DOHH2 (cell line): Measurements from ENCODE around the gene GNAO1.

Experiments used
- CTCF ChIP-seq: fragments of 200-600 bp; sonication (generic); IDR thresholded peaks from one replicate; pipeline ENCODE4 v1.5.1; 2014; ENCODE audit warnings: antibody characterized with exemption, mild to moderate bottlenecking, low read depth, low read length; ENCODE audit not compliant: poor library complexity, severe bottlenecking
- EZH2phosphoT487 ChIP-seq: fragments of 200-600 bp; sonication (generic); IDR thresholded peaks from 2 replicates; pipeline ENCODE4 v1.6.1; 2017; ENCODE audit warnings: borderline replicate concordance, mild to moderate bottlenecking, antibody characterized with exemption, low read length, moderate library complexity, mixed read lengths

- TF ChIP-seq CTCF (no peak), EZH2phosphoT487 (no peak)
These were observed 73.3 kb downstream of the GNAO1 start for GRCh38 chr16:56264609-56264972.
